Measurements from ENCODE around the gene TRMT1. TPM values are rescaled to one million over a fixed set of nuclear protein-coding genes. Genes with fewer than 3 reads are reported as not detected.

TRMT1 gene
- total RNA-seq, 1 experiment from 2014 or later: 52.0 TPM

DNA sequence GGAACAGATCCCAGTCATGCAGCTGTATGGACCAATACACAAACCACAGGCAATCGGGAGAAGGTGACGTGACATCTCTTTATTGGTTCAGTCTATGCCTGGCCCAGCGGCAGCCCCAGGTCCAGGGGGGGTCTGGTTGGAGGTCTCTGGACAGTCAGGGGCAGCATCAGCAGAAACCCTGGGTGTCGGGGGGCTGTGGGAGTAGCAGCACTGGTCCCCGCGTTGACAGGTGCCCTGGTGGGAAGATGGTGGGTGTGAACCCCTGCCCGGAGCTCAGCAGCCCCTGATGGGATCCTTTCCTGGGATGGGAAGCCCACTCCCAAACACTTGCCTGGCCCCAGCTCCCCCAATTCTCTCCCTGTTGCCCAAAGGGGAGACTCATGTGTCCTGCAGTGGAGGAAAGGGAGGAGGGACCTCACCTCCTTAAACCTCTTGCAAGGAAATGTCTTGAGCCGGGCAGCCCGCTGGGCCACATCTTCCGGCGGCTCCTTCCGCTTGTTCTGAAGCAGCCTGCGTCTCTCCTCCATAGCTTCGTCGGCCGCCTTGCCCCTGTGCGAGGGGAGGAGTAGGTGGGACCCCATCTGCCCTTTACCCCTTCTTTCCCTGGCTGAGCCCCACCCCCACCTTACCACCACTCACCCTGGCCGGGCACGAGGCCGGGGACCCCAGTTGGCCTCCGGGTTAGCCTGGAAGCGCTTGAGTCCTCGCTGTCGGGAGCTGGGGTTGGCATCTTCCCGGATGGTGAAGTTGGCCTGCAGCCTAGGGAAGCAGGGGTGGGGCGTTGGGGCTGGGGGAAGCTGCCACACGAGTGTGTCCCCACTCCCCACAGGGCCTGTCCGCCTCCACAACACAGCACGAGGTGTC, 11.5 kb downstream of the TRMT1 start:
- intact Hi-C loops (cut with micrococcal nuclease; ENCODE audit: unreplicated experiment): no loop called here
- no peak overlapping the region for H3K27ac ChIP-seq (ENCODE audit: low read length)
- in situ Hi-C loops (cut with HindIII; ENCODE audit: low pct_unique_long_range_greater_than_20kb, low sequenced_read_pairs): no loop called here
- H3K4me3 ChIP-seq (ENCODE audit: low read depth in 2 of 2, low read length in 2 of 2): no peak overlapping the region
- TF ChIP-seq, protein P1, sequence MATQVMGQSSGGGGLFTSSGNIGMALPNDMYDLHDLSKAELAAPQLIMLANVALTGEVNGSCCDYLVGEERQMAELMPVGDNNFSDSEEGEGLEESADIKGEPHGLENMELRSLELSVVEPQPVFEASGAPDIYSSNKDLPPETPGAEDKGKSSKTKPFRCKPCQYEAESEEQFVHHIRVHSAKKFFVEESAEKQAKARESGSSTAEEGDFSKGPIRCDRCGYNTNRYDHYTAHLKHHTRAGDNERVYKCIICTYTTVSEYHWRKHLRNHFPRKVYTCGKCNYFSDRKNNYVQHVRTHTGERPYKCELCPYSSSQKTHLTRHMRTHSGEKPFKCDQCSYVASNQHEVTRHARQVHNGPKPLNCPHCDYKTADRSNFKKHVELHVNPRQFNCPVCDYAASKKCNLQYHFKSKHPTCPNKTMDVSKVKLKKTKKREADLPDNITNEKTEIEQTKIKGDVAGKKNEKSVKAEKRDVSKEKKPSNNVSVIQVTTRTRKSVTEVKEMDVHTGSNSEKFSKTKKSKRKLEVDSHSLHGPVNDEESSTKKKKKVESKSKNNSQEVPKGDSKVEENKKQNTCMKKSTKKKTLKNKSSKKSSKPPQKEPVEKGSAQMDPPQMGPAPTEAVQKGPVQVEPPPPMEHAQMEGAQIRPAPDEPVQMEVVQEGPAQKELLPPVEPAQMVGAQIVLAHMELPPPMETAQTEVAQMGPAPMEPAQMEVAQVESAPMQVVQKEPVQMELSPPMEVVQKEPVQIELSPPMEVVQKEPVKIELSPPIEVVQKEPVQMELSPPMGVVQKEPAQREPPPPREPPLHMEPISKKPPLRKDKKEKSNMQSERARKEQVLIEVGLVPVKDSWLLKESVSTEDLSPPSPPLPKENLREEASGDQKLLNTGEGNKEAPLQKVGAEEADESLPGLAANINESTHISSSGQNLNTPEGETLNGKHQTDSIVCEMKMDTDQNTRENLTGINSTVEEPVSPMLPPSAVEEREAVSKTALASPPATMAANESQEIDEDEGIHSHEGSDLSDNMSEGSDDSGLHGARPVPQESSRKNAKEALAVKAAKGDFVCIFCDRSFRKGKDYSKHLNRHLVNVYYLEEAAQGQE (IDR thresholded peaks at IDR 0.05; ENCODE audit: insufficient read depth in 1 of 2, low read depth in 2 of 2, low read length in 1 of 2): no peak
- TF ChIP-seq TCF7L2 (IDR thresholded peaks at IDR 0.05; ENCODE audit: low read depth, low read length): no peak
- TF ChIP-seq, protein P2, sequence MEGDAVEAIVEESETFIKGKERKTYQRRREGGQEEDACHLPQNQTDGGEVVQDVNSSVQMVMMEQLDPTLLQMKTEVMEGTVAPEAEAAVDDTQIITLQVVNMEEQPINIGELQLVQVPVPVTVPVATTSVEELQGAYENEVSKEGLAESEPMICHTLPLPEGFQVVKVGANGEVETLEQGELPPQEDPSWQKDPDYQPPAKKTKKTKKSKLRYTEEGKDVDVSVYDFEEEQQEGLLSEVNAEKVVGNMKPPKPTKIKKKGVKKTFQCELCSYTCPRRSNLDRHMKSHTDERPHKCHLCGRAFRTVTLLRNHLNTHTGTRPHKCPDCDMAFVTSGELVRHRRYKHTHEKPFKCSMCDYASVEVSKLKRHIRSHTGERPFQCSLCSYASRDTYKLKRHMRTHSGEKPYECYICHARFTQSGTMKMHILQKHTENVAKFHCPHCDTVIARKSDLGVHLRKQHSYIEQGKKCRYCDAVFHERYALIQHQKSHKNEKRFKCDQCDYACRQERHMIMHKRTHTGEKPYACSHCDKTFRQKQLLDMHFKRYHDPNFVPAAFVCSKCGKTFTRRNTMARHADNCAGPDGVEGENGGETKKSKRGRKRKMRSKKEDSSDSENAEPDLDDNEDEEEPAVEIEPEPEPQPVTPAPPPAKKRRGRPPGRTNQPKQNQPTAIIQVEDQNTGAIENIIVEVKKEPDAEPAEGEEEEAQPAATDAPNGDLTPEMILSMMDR (IDR thresholded peaks at IDR 0.05): no peak
- no peak for TF ChIP-seq POLR2AphosphoS5 (IDR thresholded peaks at IDR 0.05; ENCODE audit: low read depth, low read length)
- TF ChIP-seq SIN3A (IDR thresholded peaks at IDR 0.05; ENCODE audit: borderline replicate concordance, insufficient read depth, low read depth, low read length): no peak
- BruUV-seq (replicated peaks): no TSS peak
- no peaks in the 10 kb centered on the region for H3K9me3 ChIP-seq (ENCODE audit: control insufficient read depth, insufficient read depth, low read depth, low read length)
- H3K4me1 ChIP-seq (ENCODE audit: control insufficient read depth, insufficient read depth, low read length): peaks cover 9% of the 10 kb centered on the region
- ChIA-PET POLR2A (interaction anchor here (0.6 kb wide), 1 partner anchor 47 kb away, joined by 8 read pairs; no protein-coding TSS in a partner anchor), CTCF (interaction anchor here (0.6 to 0.8 kb wide), 2 partner anchors 126 to 139 kb away, joined by 3 to 4 read pairs; no protein-coding TSS in a partner anchor)
- ATAC-seq (no peak), DNase-seq (ENCODE audit: low read depth, low spot score) (no peak)
- H3K27me3 ChIP-seq (ENCODE audit: control insufficient read depth, insufficient read depth, low read length): no peaks in the 10 kb centered on the region
- H3K36me3 ChIP-seq (ENCODE audit: control insufficient read depth, insufficient read depth, low read length): 0 out of 2 replicates have a peak, but pooled peaks cover 2% of the 10 kb centered on the region

DNA sequence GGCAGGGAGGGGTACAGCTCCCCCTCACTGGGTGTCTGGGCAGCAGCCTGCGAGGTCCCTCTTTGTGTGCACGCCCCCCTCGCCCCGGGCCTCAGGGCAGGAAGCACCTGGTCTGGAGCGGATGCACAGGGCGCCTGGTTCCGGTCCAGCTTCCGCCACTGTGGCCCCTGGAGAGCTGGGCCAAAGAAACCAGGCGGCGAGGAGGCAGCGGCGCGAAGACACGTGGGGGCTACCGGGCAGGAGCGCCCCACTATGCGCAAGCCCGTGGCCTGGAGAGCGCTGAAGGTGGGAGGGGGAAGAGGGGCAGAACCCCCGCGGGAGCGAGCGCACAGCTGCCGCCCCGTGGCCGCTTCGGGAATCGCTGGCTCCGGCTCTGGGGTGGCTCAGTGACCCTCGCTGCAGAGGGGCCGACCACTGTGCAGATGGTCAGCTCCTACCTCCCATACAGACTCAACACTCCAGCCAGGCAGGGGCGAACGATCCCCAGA, 12.1 kb downstream of the TRMT1 start:
- POLR2A ChIA-PET: interaction anchor here (0.6 kb wide), 1 partner anchor 47 kb away, joined by 8 read pairs; no protein-coding TSS in a partner anchor

More for the DNA sequence above, 12.1 kb downstream of the TRMT1 start:
- no peak for DNase-seq (ENCODE audit: low read depth, low spot score)
- Histone ChIP-seq H3K36me3 (ENCODE audit: control insufficient read depth, insufficient read depth, low read length) (0 out of 2 replicates have a peak, but pooled peaks cover 2% of the 10 kb centered on the region), H3K4me1 (ENCODE audit: control insufficient read depth, insufficient read depth, low read length) (peaks cover 9% of the 10 kb centered on the region), H3K4me3 (ENCODE audit: low read depth in 2 of 2, low read length in 2 of 2) (no peak overlapping the region), H3K27me3 (ENCODE audit: control insufficient read depth, insufficient read depth, low read length) (no peaks in the 10 kb centered on the region), H3K9me3 (ENCODE audit: control insufficient read depth, insufficient read depth, low read depth, low read length) (no peaks in the 10 kb centered on the region), H3K27ac (ENCODE audit: low read length) (no peak overlapping the region)
- ATAC-seq: 0 out of 2 replicates have a peak, but pooled peaks have one; percentile 17
- CTCF ChIA-PET: interaction anchor here (0.6 to 0.8 kb wide), 2 partner anchors 125 to 138 kb away, joined by 3 to 4 read pairs; no protein-coding TSS in a partner anchor
- TF ChIP-seq, protein P1 (IDR thresholded peaks at IDR 0.05; ENCODE audit: insufficient read depth in 1 of 2, low read depth in 2 of 2, low read length in 1 of 2): no peak
- TF ChIP-seq, protein P2 (IDR thresholded peaks at IDR 0.05): peak; percentile 77; the same call in 1 of the 2 replicates
- no peak for TF ChIP-seq SIN3A (IDR thresholded peaks at IDR 0.05; ENCODE audit: borderline replicate concordance, insufficient read depth, low read depth, low read length)
- TF ChIP-seq TCF7L2 (IDR thresholded peaks at IDR 0.05; ENCODE audit: low read depth, low read length): no peak
- TF ChIP-seq POLR2AphosphoS5 (IDR thresholded peaks at IDR 0.05; ENCODE audit: low read depth, low read length): peak; percentile 18; the same call in 1 of the 2 replicates
- in situ Hi-C loops (cut with HindIII; ENCODE audit: low pct_unique_long_range_greater_than_20kb, low sequenced_read_pairs): no loop called here
- intact Hi-C loops (cut with micrococcal nuclease; ENCODE audit: unreplicated experiment): no loop called here
- BruUV-seq (replicated peaks): no TSS peak

Data from Panc1 (cell line).